CD14-positive monocyte (primary cell): ENCODE measurements around the gene NKG7. TPM values are rescaled to one million over a fixed set of nuclear protein-coding genes. Genes with fewer than 3 reads are reported as not detected.

ENCODE experiments used
- DNase-seq, 3 donors: peaks; one replicate each; pipeline ENCODE4 v3.0.0-alpha.2; 2011 to 2022
- H2AFZ ChIP-seq: 2 replicates; pipeline ENCODE4 v1.6.0; 2012; ENCODE audit warnings: mild to moderate bottlenecking, low read depth, low read length, inconsistent platforms; ENCODE audit not compliant: insufficient read depth, poor library complexity, severe bottlenecking
- H3K27ac ChIP-seq, 2 donors: 1 replicate in 1 of 2; 2 replicates in 1 of 2; pipeline ENCODE4 v1.5.1; 2012 to 2013; ENCODE audit warnings: low read length in 2 of 2, control low read depth in 1 of 2, inconsistent platforms in 1 of 2, low read depth in 1 of 2, mild to moderate bottlenecking in 1 of 2
- H3K27me3 ChIP-seq, 2 donors: one replicate each; pipeline versions ENCODE4 v1.6.0 to v1.6.1; 2011 to 2013; ENCODE audit warnings: low read length in 2 of 2; ENCODE audit not compliant: control insufficient read depth in 2 of 2, insufficient read depth in 2 of 2
- H3K36me3 ChIP-seq, 2 donors: replicated peaks in 1 of 2; 1 replicate in 1 of 2; 2 replicates in 1 of 2; pipeline versions ENCODE4 v1.5.1 to v1.6.1; 2012 to 2013; ENCODE audit warnings: low read length in 2 of 2, control low read depth in 1 of 2, inconsistent platforms in 1 of 2, mild to moderate bottlenecking in 1 of 2; ENCODE audit not compliant: insufficient read depth in 2 of 2, control insufficient read depth in 1 of 2
- H3K4me1 ChIP-seq, 2 donors: 1 replicate in 1 of 2; 2 replicates in 1 of 2; pipeline versions ENCODE4 v1.5.1 to v1.6.1; 2012 to 2013; ENCODE audit warnings: low read length in 2 of 2, control low read depth in 1 of 2, inconsistent platforms in 1 of 2, mild to moderate bottlenecking in 1 of 2, moderate library complexity in 1 of 2; ENCODE audit not compliant: insufficient read depth in 2 of 2, control insufficient read depth in 1 of 2
- H3K4me2 ChIP-seq: replicated peaks from 2 replicates; pipeline ENCODE3; 2012; ENCODE audit warnings: low read length, moderate library complexity, mild to moderate bottlenecking; ENCODE audit not compliant: poor library complexity, severe bottlenecking; ENCODE audit errors: extremely low read depth
- H3K4me3 ChIP-seq, 3 experiments: fragments of 200-600 bp in 1 of 3; sonication (generic) in 1 of 3; replicated peaks in 1 of 3; 1 replicate in 2 of 3; 2 replicates in 1 of 3; pipeline ENCODE4 v1.5.1; 2011 to 2013; ENCODE audit warnings: low read length in 3 of 3, mild to moderate bottlenecking in 3 of 3, control low read depth in 2 of 3, low read depth in 2 of 3, inconsistent platforms in 1 of 3, moderate library complexity in 1 of 3
- H3K79me2 ChIP-seq: 2 replicates; pipeline ENCODE4 v1.6.0; 2012; ENCODE audit warnings: mild to moderate bottlenecking, control low read depth, inconsistent platforms, low read length, moderate library complexity; ENCODE audit not compliant: insufficient read depth
- H3K9ac ChIP-seq: 2 replicates; pipeline ENCODE4 v1.6.0; 2017; ENCODE audit warnings: low read length, mild to moderate bottlenecking; ENCODE audit not compliant: insufficient read depth, poor library complexity, severe bottlenecking
- H3K9me3 ChIP-seq, 2 donors: replicated peaks in 1 of 2; 1 replicate in 1 of 2; 2 replicates in 1 of 2; pipeline versions ENCODE4 v1.5.1 to v1.6.1; 2012 to 2013; ENCODE audit warnings: low read length in 2 of 2, control low read depth in 1 of 2; ENCODE audit not compliant: control insufficient read depth in 1 of 2, insufficient read depth in 1 of 2
- H4K20me1 ChIP-seq: 2 replicates; pipeline ENCODE4 v1.6.0; 2012; ENCODE audit warnings: mild to moderate bottlenecking, low read length, control low read depth, moderate library complexity; ENCODE audit not compliant: insufficient read depth
- H3K27ac Mint-ChIP-seq, 7 donors: one replicate each; pipeline ENCODE4 v1.8.0; 2020; ENCODE audit warnings: mild to moderate bottlenecking in 7 of 7, mixed read lengths in 7 of 7, moderate library complexity in 6 of 7, inconsistent platforms in 2 of 7
- H3K27me3 Mint-ChIP-seq, 3 donors: one replicate each; pipeline ENCODE4 v1.8.0; 2021 to 2022; ENCODE audit warnings: low read depth in 3 of 3, mild to moderate bottlenecking in 3 of 3, mixed read lengths in 3 of 3, moderate library complexity in 3 of 3, inconsistent platforms in 1 of 3
- H3K36me3 Mint-ChIP-seq, 2 donors: one replicate each; pipeline ENCODE4 v1.8.0; 2020; ENCODE audit warnings: mixed read lengths in 2 of 2, inconsistent platforms in 1 of 2, mild to moderate bottlenecking in 1 of 2
- H3K4me1 Mint-ChIP-seq: one replicate; pipeline ENCODE4 v1.8.0; 2020; ENCODE audit warnings: mild to moderate bottlenecking, mixed read lengths
- H3K4me3 Mint-ChIP-seq, 2 donors: one replicate each; pipeline ENCODE4 v1.8.0; 2020; ENCODE audit warnings: mild to moderate bottlenecking in 2 of 2, mixed read lengths in 2 of 2, moderate library complexity in 1 of 2
- H3K9me3 Mint-ChIP-seq, 7 donors: one replicate each; pipeline ENCODE4 v1.8.0; 2020 to 2022; ENCODE audit warnings: mixed read lengths in 7 of 7, mild to moderate bottlenecking in 6 of 7, moderate library complexity in 6 of 7, inconsistent platforms in 2 of 7
- CTCF ChIP-seq: fragments of 200-600 bp; IDR thresholded peaks from one replicate; pipeline ENCODE4 v1.8.0; 2022; ENCODE audit warnings: antibody characterized with exemption, mild to moderate bottlenecking
- WGBS: methylation state at CpG from one replicate; pipeline ENCODE4 v1.1.5; 2013; ENCODE audit warnings: missing lambda C conversion rate; ENCODE audit not compliant: insufficient coverage; 5-methylcytosine and 5-hydroxymethylcytosine counted together
- intact Hi-C, 2 donors: fragments of 100-400 bp; cut with micrococcal nuclease; formaldehyde crosslinking; loops; one replicate each; pipeline versions ENCODE4 v1.15.0 to v1.15.1; 2023
- polyA plus RNA-seq, 3 donors: library from polyadenylated mRNA; depleted of rRNA in 1 of 3; unstranded in 2 of 3; stranded (reverse) in 1 of 3; fragments of 300-500 nt in 2 of 3; fragments of >200 nt in 1 of 3; fragmentation: Illumina TruSeq in 2 of 3; gene quantifications; 1 replicate in 2 of 3; 2 replicates in 1 of 3; pipeline ENCODE4 v1.2.3, GENCODE V29; 2012 to 2021

NKG7 gene
- polyA plus RNA-seq, 3 donors: 11.1 to 19.9 (median 16.4) TPM

DNA sequence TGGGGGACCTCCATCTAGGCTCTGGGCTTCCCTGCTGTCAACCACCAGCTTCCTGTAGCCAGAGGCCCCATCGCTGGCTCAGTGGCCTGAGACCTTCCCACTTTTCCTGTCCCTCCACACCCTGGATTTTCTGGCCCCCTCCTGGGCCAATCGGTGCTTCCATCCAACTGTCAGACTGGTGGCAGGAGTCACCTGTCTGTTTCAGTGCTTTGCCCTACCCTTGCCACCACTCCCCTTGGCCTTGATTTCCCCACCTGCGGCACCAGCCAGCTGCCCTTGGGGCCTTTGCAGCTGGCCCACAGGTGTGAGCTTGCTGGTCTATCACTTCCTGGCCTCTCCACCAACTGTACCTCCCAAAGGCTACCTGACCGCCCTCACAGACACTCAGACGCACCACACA is 43.0 kb downstream of the NKG7 start:
- 89% methylated on average over 4 of the region's 5 CpGs for WGBS

More for the DNA sequence above, 43.0 kb downstream of the NKG7 start:
- intact Hi-C loops: loop anchor here in 1 of 2 donors (5.0 kb wide), 1 partner anchor 38 kb away; the partner anchor contains the start of genes CLDND2 and ETFB
- H3K36me3 ChIP-seq: no peaks in the 10 kb centered on the region
- peaks cover 0 to 4% of the 10 kb centered on the region in 2 donors for H3K9me3 ChIP-seq
- Mint-ChIP-seq H3K27me3 (peaks cover 34 to 44% (median 34%) of the 10 kb centered on the region in 3 donors), H3K36me3 (peaks cover 2% of the 10 kb centered on the region in 2 donors), H3K27ac (no peak overlapping the region), H3K9me3 (peaks cover 2 to 22% (median 10%) of the 10 kb centered on the region in 7 donors), H3K4me3 (peak overlapping the region in 1 of 2 donors; percentile 13), H3K4me1 (peaks cover 26% of the 10 kb centered on the region)
- peaks cover 13 to 28% of the 10 kb centered on the region in 2 donors for H3K4me1 ChIP-seq
- H3K4me3 ChIP-seq: no peak overlapping the region
- no peaks in the 10 kb centered on the region for H3K79me2 ChIP-seq
- no peaks in the 10 kb centered on the region for H4K20me1 ChIP-seq
- peaks cover 12 to 40% of the 10 kb centered on the region in 2 donors for H3K27me3 ChIP-seq
- DNase-seq: no peak
- no peak for TF ChIP-seq CTCF
- H3K4me2 ChIP-seq: no peak overlapping the region
- H2AFZ ChIP-seq: no peak overlapping the region
- no peak overlapping the region for H3K27ac ChIP-seq
- H3K9ac ChIP-seq: no peak overlapping the region
